Activated T-cell treated with anti-CD3 and anti-CD28 coated beads, Interleukin-2, amount 50 U/mL, for 48 hours (primary cell): ENCODE results near the gene ROM1.
"Not testable (repeated sequence)": the region's sequence is repeated elsewhere in the genome, so short reads cannot be mapped to it uniquely, and the experiment has no call there.

Experiments used
- DNase-seq, 2 experiments: peaks; one replicate each; pipeline ENCODE4 v3.0.0-alpha.2; 2020

Gene ROM1

DNA sequence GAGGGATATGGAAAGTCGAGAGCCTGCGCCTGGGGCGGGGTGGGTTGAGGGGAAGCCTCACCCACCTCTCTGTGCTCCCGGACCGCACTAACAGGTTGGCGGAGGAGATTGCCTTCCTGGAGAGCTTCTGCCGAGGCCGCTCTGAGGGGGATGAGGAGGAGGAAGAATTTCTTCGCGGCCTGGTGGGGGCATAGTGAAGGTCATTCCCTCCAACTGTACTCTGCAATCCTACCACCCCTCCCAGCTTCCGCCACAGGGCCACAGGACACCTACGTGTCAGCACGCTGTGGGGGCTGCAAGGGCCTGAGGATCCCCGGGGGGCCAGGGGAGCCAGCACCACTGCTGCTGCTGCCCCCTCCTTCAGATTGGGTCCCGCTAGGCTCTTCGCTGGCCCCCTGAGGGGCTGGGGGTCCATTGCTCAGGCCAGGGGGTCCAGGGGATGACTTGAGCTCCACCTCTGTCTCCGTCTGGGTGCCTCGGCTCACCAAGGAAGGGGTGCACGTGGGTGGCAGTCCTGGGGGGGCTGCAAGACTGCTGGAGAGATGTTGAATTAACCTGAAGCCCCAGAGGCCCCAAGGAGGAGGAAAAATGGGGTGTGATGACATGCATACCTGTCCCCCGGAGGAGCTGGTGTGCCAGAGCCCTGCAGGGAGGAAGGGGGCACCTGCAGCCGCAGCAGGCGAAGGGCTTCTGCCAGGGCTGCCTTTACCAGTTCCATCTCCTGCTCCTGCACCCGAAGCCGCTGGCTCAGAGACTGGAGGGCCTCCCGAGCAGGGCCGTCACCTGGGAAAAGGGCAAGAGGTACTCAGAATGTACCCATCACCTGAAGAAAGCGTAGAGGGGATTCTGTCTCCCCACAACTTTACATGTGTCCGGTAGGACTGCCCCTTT, 2.0 kb upstream of the ROM1 start:
- peak in 1 of 2 experiments; percentile 31 for DNase-seq

DNA sequence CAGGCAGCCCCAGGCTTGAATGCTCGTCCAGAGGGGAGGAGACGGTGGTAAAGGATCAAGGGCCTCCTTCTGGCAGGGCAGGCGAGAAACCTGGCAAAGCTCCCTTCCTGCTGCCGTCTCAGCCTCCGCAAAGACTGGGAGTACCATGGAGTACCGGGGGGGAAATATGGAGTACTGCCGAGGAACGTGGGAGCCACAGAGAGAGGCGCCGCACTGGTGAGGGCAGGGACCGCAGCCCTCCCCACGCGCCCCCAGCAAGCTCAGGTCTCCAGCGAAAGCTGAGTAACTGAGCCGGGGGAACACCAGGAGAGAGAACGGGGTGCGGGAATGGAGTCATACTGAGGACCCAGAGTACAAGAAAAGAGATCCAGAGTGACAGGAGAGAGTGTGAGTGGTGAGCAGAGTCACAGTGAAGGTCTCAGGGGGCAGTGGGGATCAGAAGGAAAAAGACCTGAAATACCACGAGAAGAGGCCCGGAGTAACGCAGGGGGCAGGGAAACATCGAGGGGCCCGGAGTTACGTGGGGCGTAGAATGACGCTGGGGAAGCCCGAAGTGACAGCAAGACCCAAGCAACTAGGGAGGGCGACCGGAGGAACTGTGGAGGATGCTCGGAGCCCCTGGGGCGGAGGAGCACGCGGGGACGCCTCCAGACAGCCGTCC, 1.2 kb upstream of the ROM1 start:
- DNase-seq = peak; percentile 73 to 77

DNA sequence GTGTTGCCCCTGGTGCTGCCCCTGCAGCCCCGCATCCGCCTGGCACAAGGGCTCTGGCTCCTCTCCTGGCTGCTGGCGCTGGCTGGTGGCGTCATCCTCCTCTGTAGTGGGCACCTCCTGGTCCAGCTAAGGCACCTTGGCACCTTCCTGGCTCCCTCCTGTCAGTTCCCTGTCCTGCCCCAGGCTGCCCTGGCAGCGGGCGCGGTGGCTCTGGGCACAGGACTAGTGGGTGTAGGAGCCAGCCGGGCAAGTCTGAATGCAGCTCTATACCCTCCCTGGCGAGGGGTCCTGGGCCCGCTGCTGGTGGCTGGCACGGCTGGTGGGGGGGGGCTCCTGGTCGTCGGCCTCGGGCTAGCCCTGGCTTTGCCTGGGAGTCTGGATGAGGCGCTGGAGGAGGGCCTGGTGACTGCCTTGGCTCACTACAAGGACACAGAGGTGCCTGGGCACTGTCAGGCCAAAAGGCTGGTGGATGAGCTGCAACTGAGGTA, 278 bp downstream of the ROM1 start:
- peak in 1 of 2 experiments; percentile 36 for DNase-seq

DNA sequence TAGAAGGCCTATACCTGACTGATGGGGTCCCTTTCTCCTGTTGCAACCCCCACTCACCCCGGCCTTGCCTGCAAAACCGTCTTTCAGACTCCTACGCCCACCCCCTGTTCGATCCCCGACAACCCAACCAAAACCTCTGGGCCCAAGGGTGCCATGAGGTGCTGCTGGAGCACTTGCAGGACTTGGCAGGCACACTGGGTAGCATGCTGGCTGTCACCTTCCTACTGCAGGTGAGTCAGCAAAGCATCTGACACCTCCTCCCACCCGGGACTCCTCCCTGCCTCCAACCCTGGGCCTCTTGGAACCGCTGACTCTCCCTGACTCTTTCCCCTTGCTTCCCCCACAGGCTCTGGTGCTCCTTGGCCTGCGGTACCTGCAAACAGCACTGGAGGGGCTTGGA, 1.2 kb downstream of the ROM1 start:
- peak; percentile 62 to 71 for DNase-seq

DNA sequence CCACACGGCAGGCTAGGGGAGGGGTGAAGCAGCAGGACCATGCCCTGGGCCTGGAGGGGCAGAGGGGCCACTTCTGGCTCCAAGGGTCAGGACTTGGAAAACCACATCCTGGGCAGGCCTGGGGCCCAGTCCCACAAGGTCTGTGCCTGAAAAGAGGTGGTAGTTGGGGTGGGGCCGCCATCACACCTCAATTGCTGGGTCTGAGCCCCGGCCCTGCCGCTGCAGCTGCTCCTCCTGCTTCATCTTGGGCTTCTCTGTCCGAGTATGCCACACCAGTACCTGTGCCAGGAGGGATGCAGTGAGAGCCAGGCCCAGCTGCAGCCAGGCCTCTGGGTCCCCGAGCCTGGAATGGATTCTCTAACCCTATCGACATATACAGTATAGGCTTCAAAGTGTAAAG, 2.5 kb downstream of the ROM1 start:
- DNase-seq = no peak

DNA sequence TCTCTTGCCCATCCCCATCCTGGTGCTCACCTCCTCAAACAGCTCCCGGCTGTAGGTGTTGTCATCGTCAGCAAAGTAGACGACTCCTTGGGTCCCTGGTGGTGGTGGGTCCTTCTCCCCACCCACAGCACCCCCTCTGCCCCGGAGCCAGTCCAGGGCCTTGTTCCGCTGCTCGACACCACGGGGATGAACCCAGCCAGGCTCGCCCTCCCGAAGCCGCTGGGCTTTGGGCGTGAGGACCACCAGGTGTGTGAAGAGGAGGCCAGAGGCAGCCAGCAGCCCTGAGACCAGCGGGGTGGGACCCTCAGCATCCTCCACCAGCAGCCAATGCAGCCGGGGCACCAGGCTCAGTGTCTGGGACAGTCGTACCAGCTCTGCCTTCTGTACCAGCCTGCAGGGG, 3.9 kb downstream of the ROM1 start:
- not testable (repeated sequence) for DNase-seq

DNA sequence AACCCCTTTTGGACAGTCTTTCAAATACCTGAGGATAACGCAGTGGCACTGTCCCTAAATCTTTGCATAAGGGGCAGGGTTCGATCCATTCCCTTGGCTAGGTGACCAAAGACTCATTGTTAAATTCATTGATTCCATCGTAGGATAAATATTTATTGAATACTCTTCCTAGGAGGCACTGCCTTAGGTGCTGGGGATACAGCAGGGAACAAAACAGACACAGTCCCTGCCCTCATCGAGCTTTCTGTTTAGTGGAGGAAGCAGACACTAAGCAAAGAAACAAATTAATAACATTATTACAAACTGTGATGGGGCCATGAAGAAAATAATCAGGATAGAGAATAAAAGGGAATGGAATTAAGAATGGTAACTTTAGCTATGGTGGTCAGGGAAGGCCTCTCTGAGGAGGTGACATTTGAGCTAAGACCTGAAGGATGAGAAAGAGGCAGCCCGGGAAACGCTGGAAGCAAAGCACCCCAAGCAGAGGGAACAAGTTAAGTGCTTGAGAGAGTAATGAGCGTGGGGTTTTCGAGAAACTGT, 8.0 kb downstream of the ROM1 start:
- DNase-seq = no peak

DNA sequence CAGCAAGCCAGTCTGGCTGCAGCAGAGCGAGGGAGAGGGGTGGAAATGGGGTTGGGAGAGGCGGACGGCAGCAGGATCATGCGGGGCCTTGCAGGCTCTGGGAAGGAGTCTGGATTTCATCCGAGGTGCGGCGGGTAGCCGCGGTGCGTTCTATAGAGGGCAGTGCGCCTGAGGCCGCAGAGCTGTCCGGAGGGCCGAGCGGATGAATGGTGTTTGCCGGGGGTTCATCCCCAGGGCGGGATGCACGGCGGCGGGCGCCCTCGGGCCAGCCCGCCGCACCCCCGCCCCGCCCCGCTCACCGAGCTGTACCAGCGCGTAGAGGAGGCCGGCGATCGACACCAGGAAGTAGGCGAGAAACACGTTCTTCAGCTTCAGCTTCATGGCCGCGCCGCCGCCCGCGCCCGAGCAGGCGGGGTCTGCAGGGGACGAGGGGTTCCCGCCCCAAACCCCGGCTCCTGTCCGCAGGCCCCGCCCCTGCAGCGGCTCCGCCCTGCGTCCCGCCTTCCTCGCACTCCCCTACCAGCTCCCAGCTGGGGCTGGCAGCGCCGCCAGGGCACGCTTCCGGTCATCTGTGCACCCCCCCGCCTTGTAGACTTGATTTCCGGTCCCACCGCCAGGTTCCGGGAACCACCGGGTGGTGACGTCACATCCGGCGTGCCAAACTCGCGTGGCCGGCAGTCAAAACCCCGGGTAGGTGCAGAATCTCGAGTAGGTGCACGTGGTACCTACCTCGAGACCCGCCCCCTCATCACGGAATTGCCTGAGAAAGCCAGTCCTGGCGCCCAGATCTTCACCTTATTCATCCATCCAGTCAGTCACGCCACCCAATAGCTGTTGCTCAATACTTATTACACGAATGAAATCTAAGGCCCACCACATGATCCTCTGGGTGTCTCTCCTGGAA, 8.8 kb downstream of the ROM1 start, which contains the start of gene B3GAT3:
B3GAT3 (minus strand) TSS at position 420 of the 904 bp plus-strand sequence; CDS start at position 381, 39 bp downstream.
- DNase-seq = peak; percentile 96 to 97

DNA sequence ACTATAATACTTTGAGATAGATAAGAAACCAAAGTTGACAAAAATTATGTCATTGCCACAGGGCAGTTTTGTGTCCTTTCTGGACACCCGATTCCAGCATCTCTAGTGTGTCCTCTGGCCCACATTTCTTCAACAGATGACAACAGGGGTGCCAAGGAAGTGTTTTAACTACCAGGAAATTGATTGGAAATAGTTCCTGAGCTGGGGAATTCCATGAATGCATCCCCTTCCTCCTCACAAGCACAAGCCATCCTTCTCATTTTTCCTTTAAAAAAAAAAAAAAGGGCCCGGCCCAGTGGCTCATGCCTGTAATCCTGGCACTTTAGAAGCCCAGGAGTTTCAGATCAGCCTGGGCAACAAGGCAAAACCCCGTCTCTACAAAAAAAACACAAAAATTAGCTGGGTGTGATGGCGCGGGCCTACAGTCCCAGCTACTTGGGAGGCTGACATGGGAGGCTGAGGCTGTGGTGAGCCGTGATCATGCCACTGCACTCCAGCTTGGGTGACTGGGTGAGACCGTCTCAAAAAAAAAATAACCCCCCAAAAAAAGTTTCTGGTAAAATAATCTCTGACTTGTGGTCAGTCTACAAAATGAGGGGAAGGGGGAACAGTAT, 9.5 kb downstream of the ROM1 start:
- DNase-seq = no peak

DNA sequence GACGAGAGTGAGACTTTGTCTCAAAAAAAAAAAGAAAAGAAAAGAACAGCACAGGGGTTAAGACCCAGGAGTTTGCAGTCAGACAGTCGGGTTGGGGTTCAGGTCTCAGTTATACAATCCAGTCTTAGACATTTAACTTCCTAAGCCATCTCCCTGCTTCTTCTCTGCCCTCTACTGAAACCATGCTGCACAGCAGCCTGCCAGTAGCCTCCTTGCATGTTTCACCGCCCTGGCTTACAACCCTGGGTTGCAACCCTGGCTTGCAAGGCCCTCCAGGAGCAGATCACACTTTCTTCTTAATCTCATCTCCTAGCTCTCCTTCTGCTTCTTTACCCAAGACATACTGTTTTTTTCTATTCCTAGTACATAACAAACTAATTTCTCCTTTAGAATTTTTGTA, 14.7 kb downstream of the ROM1 start:
- DNase-seq = no peak

DNA sequence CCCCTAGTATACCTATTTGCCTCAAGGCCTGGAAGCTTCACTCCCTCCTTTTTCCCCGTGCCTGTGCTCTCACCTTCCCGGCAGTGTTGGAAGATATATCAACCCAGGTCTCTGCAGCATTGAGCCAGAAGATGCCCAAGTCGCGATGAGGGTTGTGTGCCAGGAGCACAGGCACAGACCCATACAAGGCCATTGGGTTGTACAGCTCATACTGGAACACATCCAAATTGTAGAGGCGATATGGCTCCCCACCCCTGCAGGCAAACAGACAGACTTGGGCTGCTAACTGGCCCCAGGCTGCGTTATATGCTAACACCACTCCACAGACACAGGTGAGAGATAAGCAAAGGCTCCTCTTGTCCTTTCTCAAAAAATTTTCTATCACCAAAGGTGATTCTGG, 19.4 kb downstream of the ROM1 start:
- no peak for DNase-seq

DNA sequence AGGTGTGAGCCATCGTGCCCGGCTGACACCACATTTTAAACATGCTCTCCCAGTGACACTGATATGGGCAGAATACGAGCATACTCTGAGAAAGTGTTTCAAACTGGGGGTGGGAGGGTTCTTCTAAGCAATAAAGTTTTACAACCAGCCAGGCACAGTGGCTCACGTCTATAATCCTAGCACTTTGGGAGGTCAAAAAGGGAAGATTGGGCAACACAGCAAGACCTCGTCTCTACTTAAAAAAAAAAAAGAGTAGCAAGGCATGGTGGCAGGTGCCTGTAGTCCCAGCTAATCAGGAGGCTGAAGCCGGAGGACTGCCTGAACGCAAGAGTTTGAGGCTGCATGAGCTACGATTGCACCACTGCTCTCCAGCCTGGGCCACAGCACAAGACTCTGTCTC, 31.2 kb downstream of the ROM1 start:
- no peak for DNase-seq

DNA sequence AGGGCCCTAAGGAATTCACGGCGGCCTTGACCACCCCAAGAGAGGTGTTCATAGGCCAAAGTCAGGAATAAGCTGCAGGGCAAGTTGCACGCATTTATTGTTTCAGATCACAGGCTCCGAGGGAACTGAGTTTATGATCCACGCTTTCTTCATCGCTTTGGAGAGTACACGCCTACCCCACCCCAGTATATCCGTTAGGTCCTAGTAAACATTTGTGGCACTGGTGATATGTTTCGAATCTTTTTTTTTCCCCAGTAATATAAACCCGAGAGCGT, 32.6 kb downstream of the ROM1 start:
- DNase-seq = peak; percentile 33 to 38

DNA sequence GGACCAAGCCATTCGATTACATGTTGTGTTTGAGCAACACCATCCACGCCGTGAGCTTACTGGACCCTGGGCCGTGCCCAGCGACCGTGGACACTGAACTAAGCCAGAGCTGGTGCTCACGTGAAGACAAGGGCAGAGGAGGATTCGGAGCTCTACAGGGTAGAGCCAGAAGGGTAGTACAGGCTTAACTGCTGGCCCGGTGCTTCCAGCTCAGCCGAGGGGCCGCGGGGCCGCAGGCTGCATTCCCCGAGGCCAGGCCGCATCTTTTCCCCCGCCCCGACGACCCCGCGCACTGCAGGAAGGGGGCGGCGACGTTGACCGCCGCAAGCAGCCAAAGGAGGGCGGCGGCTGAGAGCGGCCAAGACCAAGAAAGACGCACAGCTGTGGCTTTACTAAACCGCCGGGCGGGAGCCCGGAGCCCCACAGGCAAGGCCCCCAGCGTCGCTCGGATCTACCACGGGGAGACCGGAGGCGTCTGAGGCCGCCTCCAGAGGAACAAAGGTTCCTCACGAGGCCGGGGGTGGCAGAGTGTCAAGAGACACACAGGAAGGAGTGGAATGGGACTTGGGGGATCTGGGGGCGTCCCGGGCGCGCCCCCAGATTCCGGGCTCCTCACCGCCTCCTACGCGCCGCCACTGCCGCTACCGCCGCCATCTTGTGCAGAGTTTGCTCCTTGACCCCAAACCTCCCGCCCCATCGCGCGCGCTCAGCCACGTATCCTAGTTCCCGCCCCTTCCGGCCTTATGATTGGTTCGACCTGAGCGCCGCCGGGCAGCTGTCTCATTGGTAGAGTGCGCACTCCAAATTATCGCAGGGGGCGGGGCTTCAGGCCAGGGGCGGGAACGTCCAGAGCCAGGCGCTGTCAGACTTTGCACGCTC, 33.1 kb downstream of the ROM1 start, which contains the start of gene GANAB:
GANAB (minus strand) TSS at position 668 of the 879 bp plus-strand sequence; CDS start at position 654, 14 bp downstream.
- DNase-seq = peak; percentile 99 to 100

DNA sequence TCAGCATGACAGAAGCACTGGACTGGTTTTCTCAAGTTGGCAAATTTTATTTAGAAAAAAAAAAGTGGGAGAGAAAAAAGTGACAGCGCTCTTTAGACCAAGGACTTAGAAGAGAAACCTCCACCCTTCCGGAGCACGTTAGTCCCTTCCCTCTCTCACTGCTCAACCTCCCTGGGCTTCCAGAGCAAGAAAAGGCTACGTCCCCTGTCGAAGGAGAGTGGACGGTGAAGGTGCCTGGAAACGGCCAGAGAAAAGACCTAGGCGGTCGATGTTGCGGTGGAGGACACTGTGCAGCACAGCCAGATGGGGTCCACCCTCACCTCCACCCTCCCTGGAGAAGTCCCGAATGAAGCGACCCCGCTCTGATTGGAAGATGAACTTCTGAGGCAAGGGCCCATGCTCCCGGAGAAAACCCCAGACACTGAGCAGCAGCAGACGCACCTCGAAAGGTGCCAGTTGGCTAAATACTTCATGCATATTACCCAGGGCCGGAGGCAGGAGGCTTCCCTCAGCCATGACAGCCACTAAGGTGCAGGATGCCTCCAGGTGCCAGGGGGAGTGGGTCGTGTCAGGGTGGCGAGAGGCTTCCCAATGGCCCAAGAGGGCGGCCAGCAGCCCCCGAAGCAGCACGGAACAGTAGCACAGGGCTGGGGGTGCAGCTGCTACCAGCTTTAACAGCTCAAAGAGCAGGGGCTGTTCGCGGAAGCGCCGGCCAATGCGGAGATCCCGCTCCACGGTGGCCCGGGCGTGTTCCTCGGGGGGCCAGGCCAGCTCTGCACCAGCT, 34.0 kb downstream of the ROM1 start:
- no peak for DNase-seq

DNA sequence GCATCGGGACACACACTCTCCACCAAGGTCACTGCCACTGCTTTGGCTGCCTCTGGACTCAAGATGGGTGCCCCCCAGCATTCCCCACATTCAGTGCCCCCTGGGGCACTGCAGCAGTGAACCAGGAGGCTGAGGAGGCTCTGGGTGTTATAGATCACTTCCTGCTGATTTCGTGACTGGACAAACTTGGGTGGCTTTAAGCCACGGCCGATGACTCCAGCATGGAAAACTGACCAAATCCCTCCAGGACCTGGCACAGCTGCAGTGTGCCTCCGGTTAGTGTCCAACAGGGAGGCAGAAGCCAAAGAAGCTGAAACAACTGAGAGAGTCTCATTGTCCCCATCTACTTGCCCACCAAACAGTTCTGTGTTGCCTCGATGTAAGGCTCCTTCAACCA, 34.5 kb downstream of the ROM1 start:
- no peak for DNase-seq

DNA sequence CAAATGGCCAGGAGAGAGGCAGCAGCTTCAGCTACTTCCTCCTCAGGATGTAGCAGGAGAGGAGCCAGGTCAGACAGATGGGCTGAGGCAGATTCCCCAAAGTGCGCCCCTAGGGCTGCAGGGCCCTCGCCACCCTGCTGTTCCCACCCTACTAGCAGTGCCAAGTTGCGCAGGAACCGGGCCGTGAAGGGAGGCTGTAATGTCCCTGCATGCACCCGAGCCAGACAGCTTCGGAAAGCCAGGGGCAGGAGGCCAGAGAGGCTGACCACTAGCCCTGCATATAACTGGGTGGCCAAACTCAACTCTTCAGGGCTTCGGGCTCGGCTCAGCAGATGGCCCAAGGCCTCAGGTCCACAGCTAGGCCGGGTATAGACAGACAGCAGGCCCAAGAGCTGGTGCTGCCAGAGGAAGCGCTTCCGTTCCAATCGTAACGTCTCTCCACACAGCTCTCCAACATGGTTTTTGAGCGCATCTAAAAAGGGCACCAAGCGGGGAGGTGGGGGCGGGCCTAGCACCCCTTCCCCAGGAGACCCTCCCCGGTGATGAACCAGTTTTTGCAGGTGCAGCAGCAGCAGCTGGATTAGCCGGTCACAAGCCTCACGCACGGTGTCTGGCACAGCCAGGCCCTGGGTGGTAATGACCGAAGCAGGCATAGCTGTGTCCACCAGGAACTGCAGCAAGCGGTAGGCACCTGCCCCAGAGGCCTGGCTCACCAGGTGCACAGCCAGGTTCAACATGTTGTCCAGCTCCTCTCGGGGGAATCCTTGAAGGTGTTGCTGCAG, 35.3 kb downstream of the ROM1 start:
- no peak for DNase-seq

DNA sequence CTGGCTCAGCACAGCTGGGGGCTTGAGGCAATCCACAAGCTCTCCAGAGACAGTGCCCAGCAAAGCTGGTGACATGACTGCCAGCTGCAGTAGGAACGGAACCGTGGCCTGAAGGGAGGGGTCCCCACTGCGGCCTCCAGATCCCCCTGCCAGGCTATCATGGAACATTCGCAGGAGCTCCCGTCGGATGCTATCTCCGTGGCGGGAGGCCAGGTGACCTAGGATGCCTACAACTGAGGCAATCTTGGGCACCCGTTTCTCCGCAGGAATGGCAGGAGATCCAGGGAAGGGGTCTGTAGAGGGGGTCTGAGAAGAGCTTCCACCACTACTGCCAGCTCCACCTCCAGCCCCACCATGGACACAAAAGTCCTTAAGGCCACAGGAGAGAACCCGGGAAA, 35.9 kb downstream of the ROM1 start:
- no peak for DNase-seq

DNA sequence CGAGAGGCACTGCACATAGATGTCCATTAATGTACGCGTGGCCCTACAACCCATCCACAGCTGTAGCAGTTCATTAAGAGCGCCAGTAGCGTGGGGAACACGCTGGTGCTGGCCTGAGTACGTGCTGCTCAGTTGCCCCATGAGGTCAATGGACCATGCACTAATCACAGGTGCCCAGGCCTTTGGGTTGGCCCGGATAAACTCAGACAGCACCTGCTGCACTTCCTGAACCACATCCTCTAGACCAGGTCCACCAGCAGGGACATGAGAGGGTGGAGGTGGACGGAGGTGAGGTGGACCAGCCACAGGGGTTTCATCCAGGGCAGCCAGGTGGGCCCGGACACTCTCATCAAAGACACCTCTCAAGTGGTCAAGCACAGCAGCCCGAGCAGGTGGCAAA, 36.4 kb downstream of the ROM1 start:
- no peak for DNase-seq

DNA sequence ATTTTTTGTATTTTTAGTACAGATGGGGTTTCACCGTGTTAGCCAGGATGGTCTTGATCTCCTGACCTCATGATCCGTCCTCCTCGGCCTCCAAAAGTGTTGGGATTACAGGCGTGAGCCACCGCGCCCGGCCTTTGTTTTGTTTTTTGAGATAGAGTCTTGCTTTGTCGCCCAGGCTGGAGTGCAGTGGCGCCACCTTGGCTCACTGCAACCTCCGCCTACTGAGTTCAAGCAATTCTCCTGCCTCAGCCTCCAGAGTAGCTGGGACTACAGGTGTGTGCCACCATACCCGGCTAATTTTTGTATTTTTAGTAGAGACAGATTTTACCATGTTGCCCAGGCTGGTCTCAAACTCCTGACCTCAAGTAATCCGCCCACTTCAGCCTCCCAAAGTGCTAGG, 37.2 kb downstream of the ROM1 start:
- not testable (repeated sequence) for DNase-seq
